HCT116 (cell line): ENCODE data around the gene TAF1B. TPM values are rescaled to one million over a fixed set of nuclear protein-coding genes. Genes with fewer than 3 reads are reported as not detected.

ENCODE experiments used
- ATAC-seq: fragments of 200-7000 bp; cut with Tn5 transposase; 2 replicates; pipeline ENCODE4 v1.9.1; 2020; ENCODE audit warnings: mild to moderate bottlenecking, moderate library complexity
- BruUV-seq: library from RNA; stranded (reverse); fragments of 400-500 nt; replicated peaks from 2 replicates; lab custom pipeline; 2021; lab: Mats Ljungman, UMichigan
- CTCF ChIA-PET: fragments of 300-600 bp; sonication (Branson Sonifier 250); formaldehyde crosslinking; loops from one replicate; lab custom pipeline; 2021; ENCODE audit warnings: antibody characterized with exemption; lab: Charles Lee
- POLR2A ChIA-PET: fragments of 300-600, 350-600 bp; sonication (Branson Sonifier 250); formaldehyde crosslinking; loops from one replicate; lab custom pipeline; 2021; ENCODE audit warnings: antibody characterized with exemption; lab: Charles Lee
- RAD21 ChIA-PET, 2 experiments: fragments of 300-600 bp; sonication (Branson Sonifier 250); formaldehyde crosslinking; loops; one replicate each; lab custom pipeline; 2023; ENCODE audit warnings: low total read pairs in 2 of 2; ENCODE audit not compliant: uncharacterized antibody in 2 of 2, unreplicated experiment in 2 of 2, low non-redundant PET in 1 of 2; lab: Charles Lee
- DNase-seq: peaks from one replicate; pipeline ENCODE4 v3.0.0-alpha.2; 2010; ENCODE audit warnings: low read depth, low spot score
- H2AFZ ChIP-seq: fragments of 200-600 bp; shearing (Covaris generic), sonication (generic); 2 replicates; pipeline ENCODE4 v1.6.1; 2017; ENCODE audit warnings: low read depth, mixed run types, mixed read lengths, antibody characterized with exemption, low read length; ENCODE audit not compliant: poor library complexity, severe bottlenecking
- H3K27ac ChIP-seq: 2 replicates; pipeline ENCODE4 v1.5.1; 2012; ENCODE audit warnings: low read depth, low read length
- H3K27me3 ChIP-seq: fragments of 200-600 bp; sonication (generic); 2 replicates; pipeline ENCODE4 v1.6.1; 2016; ENCODE audit warnings: mixed run types, low read length, mixed read lengths; ENCODE audit not compliant: insufficient read depth
- H3K36me3 ChIP-seq, 2 experiments: fragments of 200-500 bp in 1 of 2; fragments of 200-600 bp in 1 of 2; sonication (Bioruptor generic) in 1 of 2; sonication (generic) in 1 of 2; 2 replicates each; pipeline versions ENCODE4 v1.5.1 to v1.6.1; 2014 to 2016; ENCODE audit warnings: low read length in 2 of 2, inconsistent platforms in 1 of 2, mixed read lengths in 1 of 2, mixed run types in 1 of 2; ENCODE audit not compliant: insufficient read depth in 2 of 2, control insufficient read depth in 1 of 2
- H3K4me1 ChIP-seq, 2 experiments: fragments of 200-600 bp in 1 of 2; sonication (generic) in 1 of 2; 2 replicates each; pipeline versions ENCODE4 v1.5.1 to v1.6.1; 2012 to 2017; ENCODE audit warnings: low read length in 2 of 2, inconsistent platforms in 1 of 2, mild to moderate bottlenecking in 1 of 2, mixed read lengths in 1 of 2, mixed run types in 1 of 2, moderate library complexity in 1 of 2; ENCODE audit not compliant: insufficient read depth in 2 of 2, control insufficient read depth in 1 of 2
- H3K4me2 ChIP-seq: fragments of 200-600 bp; sonication (generic); 2 replicates; pipeline ENCODE4 v1.6.1; 2017; ENCODE audit warnings: mixed run types, low read length, mixed read lengths
- H3K4me3 ChIP-seq, 2 experiments: fragments of 200-600 bp in 1 of 2; sonication (generic) in 1 of 2; replicated peaks in 1 of 2; 2 replicates each; pipeline ENCODE4 v1.5.1; 2011 to 2016; ENCODE audit warnings: low read length in 2 of 2, control low read depth in 1 of 2, low read depth in 1 of 2, mild to moderate bottlenecking in 1 of 2, mixed read lengths in 1 of 2, mixed run types in 1 of 2
- H3K79me2 ChIP-seq: fragments of 200-600 bp; sonication (generic); 2 replicates; pipeline ENCODE4 v1.6.1; 2017; ENCODE audit warnings: mild to moderate bottlenecking, mixed run types, low read length, moderate library complexity, mixed read lengths; ENCODE audit not compliant: insufficient read depth
- H3K9ac ChIP-seq: fragments of 200-600 bp; sonication (generic); 2 replicates; pipeline ENCODE4 v1.6.1; 2016; ENCODE audit warnings: low read length, mixed read lengths
- H3K9me2 ChIP-seq: fragments of 200-600 bp; sonication (generic), shearing (Covaris generic); 2 replicates; pipeline ENCODE4 v1.6.1; 2017; ENCODE audit warnings: mixed run types, mild to moderate bottlenecking, moderate library complexity; ENCODE audit not compliant: insufficient read depth
- H3K9me3 ChIP-seq, 2 experiments: fragments of 200-500 bp in 1 of 2; fragments of 200-600 bp in 1 of 2; sonication (Bioruptor generic) in 1 of 2; sonication (generic) in 1 of 2; 2 replicates each; pipeline ENCODE4 v1.6.1; 2014 to 2017; ENCODE audit warnings: low read length in 2 of 2, mixed read lengths in 2 of 2, inconsistent platforms in 1 of 2, low read depth in 1 of 2, mild to moderate bottlenecking in 1 of 2, mixed run types in 1 of 2, moderate library complexity in 1 of 2; ENCODE audit not compliant: control insufficient read depth in 1 of 2, insufficient read depth in 1 of 2
- H4K20me1 ChIP-seq: fragments of 200-600 bp; sonication (generic), shearing (Covaris generic); 2 replicates; pipeline ENCODE4 v1.6.1; 2017; ENCODE audit warnings: mixed run types, mild to moderate bottlenecking, moderate library complexity; ENCODE audit not compliant: insufficient read depth
- ATF3 ChIP-seq: IDR thresholded peaks from 2 replicates; pipeline ENCODE4 v1.6.1; 2012
- CBX3 ChIP-seq: IDR thresholded peaks from 2 replicates; pipeline ENCODE4 v1.6.1; 2012; ENCODE audit warnings: low read depth
- CEBPB ChIP-seq: IDR thresholded peaks from 2 replicates; pipeline ENCODE4 v1.6.1; 2012; ENCODE audit warnings: low read depth
- CTCF ChIP-seq, 3 experiments: fragments of 200-600 bp in 1 of 3; sonication (generic) in 1 of 3; IDR thresholded peaks in 2 of 3; conservative IDR thresholded peaks in 1 of 3; 2 replicates each; pipeline ENCODE4 v1.5.1; 2012 to 2017; ENCODE audit warnings: low read depth in 2 of 3, low read length in 2 of 3, antibody characterized with exemption in 1 of 3, borderline replicate concordance in 1 of 3, control low read depth in 1 of 3, mild to moderate bottlenecking in 1 of 3, mixed read lengths in 1 of 3, mixed run types in 1 of 3, moderate library complexity in 1 of 3; ENCODE audit not compliant: insufficient read depth in 1 of 3
- ELF1 ChIP-seq: IDR thresholded peaks from 2 replicates; pipeline ENCODE4 v1.6.1; 2012; ENCODE audit warnings: low read depth, borderline replicate concordance
- EZH2 ChIP-seq: fragments of 200-600 bp; sonication (generic); IDR thresholded peaks from 2 replicates; pipeline ENCODE4 v1.6.1; 2017; ENCODE audit warnings: antibody characterized with exemption, mixed run types
- EZH2phosphoT487 ChIP-seq: fragments of 200-600 bp; IDR thresholded peaks from 2 replicates; pipeline ENCODE4 v1.6.1; 2018; ENCODE audit warnings: antibody characterized with exemption, borderline replicate concordance
- FOSL1 ChIP-seq: IDR thresholded peaks from 2 replicates; pipeline ENCODE4 v1.6.1; 2012; ENCODE audit warnings: low read depth
- MAX ChIP-seq: IDR thresholded peaks from 2 replicates; pipeline ENCODE4 v1.6.1; 2012
- POLR2A ChIP-seq: IDR thresholded peaks from 2 replicates; pipeline ENCODE4 v1.7.0; 2011; ENCODE audit warnings: borderline replicate concordance; ENCODE audit not compliant: insufficient read depth, insufficient read length; ENCODE audit errors: extremely low read depth
- POLR2AphosphoS5 ChIP-seq: IDR thresholded peaks from 2 replicates; pipeline ENCODE4 v1.6.1; 2011; ENCODE audit warnings: mild to moderate bottlenecking, low read depth, low read length, moderate library complexity
- RAD21 ChIP-seq: IDR thresholded peaks from 2 replicates; pipeline ENCODE4 v1.6.1; 2012; ENCODE audit warnings: low read depth, mild to moderate bottlenecking
- SIN3A ChIP-seq: IDR thresholded peaks from 2 replicates; pipeline ENCODE4 v1.6.1; 2012; ENCODE audit warnings: low read depth
- SP1 ChIP-seq: IDR thresholded peaks from 2 replicates; pipeline ENCODE4 v1.6.1; 2012; ENCODE audit warnings: low read depth
- SRF ChIP-seq: IDR thresholded peaks from 2 replicates; pipeline ENCODE4 v1.6.1; 2012; ENCODE audit warnings: low read depth
- YY1 ChIP-seq: IDR thresholded peaks from 2 replicates; pipeline ENCODE4 v1.6.1; 2011; ENCODE audit warnings: low read length, low read depth, moderate library complexity, mild to moderate bottlenecking; ENCODE audit not compliant: insufficient replicate concordance; ENCODE audit errors: extremely low read depth
- intact Hi-C: fragments of 100-400 bp; cut with micrococcal nuclease; formaldehyde crosslinking; loops from 2 replicates; pipeline ENCODE4 v1.10.0; 2022
- total RNA-seq: library from RNA; stranded (reverse); gene quantifications from one replicate; pipeline ENCODE4 v1.2.1, GENCODE V29; 2021; ENCODE audit not compliant: unreplicated experiment

TAF1B gene
- total RNA-seq, 1 experiment from 2014 or later = 27.9 TPM

- Histone ChIP-seq H3K27me3 (no peaks in the 10 kb centered on the region), H2AFZ (no peak overlapping the region), H3K4me2 (no peak overlapping the region), H3K4me1 (peaks cover 13 to 14% of the 10 kb centered on the region in 2 experiments; a peak in 3 of 4 replicates), H3K4me3 (no peak overlapping the region)
- ATAC-seq = no peak
- no peak for TF ChIP-seq CBX3
- no peak for TF ChIP-seq MAX
- TF ChIP-seq ELF1 = no peak
- TF ChIP-seq CEBPB = no peak
- TF ChIP-seq CTCF (IDR thresholded peaks at IDR 0.05 in 2 of 3, conservative IDR thresholded peaks at IDR 0.05 in 1 of 3; ENCODE audit: borderline replicate concordance in 1 of 3, insufficient read depth in 1 of 3, low read depth in 2 of 3, low read length in 2 of 3) = no peak
- TF ChIP-seq FOSL1 = no peak
- TF ChIP-seq POLR2AphosphoS5 = no peak
- no peak for TF ChIP-seq SIN3A
- TF ChIP-seq SRF = no peak
- TF ChIP-seq SP1 = no peak
- TF ChIP-seq ATF3 = no peak
- no peak for TF ChIP-seq EZH2phosphoT487
- TF ChIP-seq EZH2 = no peak
- no peak for TF ChIP-seq YY1
- TF ChIP-seq POLR2A = no peak
- no peak for TF ChIP-seq RAD21
- TF ChIP-seq, all 23 proteins: peak for 0
- POLR2A ChIA-PET = no interaction called here
- BruUV-seq = no TSS peak
- Histone ChIP-seq H4K20me1 (no peaks in the 10 kb centered on the region), H3K36me3 (0 out of 4 replicates have a peak, but pooled peaks cover 0 to 4% of the 10 kb centered on the region in 2 experiments), H3K79me2 (no peaks in the 10 kb centered on the region), H3K9me2 (no peaks in the 10 kb centered on the region), H3K27ac (no peak overlapping the region), H3K9ac (no peak overlapping the region), H3K9me3 (no peaks in the 10 kb centered on the region)
- intact Hi-C loops = no loop called here
- CTCF ChIA-PET = interaction anchor here (2.4 to 3.7 kb wide), 2 partner anchors 15 to 16 kb away, joined by 5 to 15 read pairs; no protein-coding TSS in a partner anchor
- RAD21 ChIA-PET = no interaction called here
- DNase-seq = no peak
These were observed 125.6 kb downstream of the TAF1B start for GRCh38 chr2:9968553-9969497.
